Femur (tissue), 1 donor: Measurements from ENCODE around the gene PIGU.
"Not testable (repeated sequence)": the region's sequence is repeated elsewhere in the genome, so short reads cannot be mapped to it uniquely, and the experiment has no call there.

Experiments used
- DNase-seq: peaks from one replicate; pipeline ENCODE4 v3.0.0-alpha.2; 2017

Gene PIGU

GRCh38 chr20:34676642-34677373 is at the start of gene PIGU:
Gene PIGU (minus strand): TSS chr20:34677092. CDS start chr20:34677085, 7 bp downstream.
- DNase-seq = peak; percentile 97

- no peak for DNase-seq
These were observed 47.3 kb upstream of the PIGU start for GRCh38 chr20:34724172-34724571.

GRCh38 chr20:34722560-34722959 is 45.7 kb upstream of the PIGU start:
- not testable (repeated sequence) for DNase-seq

GRCh38 chr20:34720266-34720665 is 43.4 kb upstream of the PIGU start:
- DNase-seq = no peak

GRCh38 chr20:34719242-34720017 is 42.5 kb upstream of the PIGU start:
- DNase-seq = not testable (repeated sequence)

GRCh38 chr20:34717230-34718095 is 40.6 kb upstream of the PIGU start:
- DNase-seq = no peak

- no peak for DNase-seq
These were observed 40.0 kb upstream of the PIGU start for GRCh38 chr20:34716921-34717229.

- DNase-seq = no peak
These were observed 38.5 kb upstream of the PIGU start for GRCh38 chr20:34715384-34715783.

GRCh38 chr20:34713944-34714515 is 37.1 kb upstream of the PIGU start:
- DNase-seq = not testable (repeated sequence)

GRCh38 chr20:34713194-34713943 is 36.5 kb upstream of the PIGU start:
- DNase-seq = no peak

GRCh38 chr20:34712525-34713192 is 35.8 kb upstream of the PIGU start:
- no peak for DNase-seq

GRCh38 chr20:34711813-34712430 is 35.0 kb upstream of the PIGU start:
- no peak for DNase-seq

GRCh38 chr20:34710861-34711574 is 34.1 kb upstream of the PIGU start:
- no peak for DNase-seq

GRCh38 chr20:34710568-34710839 is 33.6 kb upstream of the PIGU start:
- DNase-seq = no peak

GRCh38 chr20:34709831-34710567 is 33.1 kb upstream of the PIGU start:
- DNase-seq = peak; percentile 86

- DNase-seq = peak; percentile 92
These were observed 32.3 kb upstream of the PIGU start for GRCh38 chr20:34709044-34709830.

- DNase-seq = peak; percentile 63
These were observed 31.7 kb upstream of the PIGU start for GRCh38 chr20:34708621-34709043.

- no peak for DNase-seq
These were observed 30.3 kb upstream of the PIGU start for GRCh38 chr20:34706912-34707784.
